Measurements from ENCODE around the gene COL6A3.

GRCh38 chr2:237350597-237350996 is 63.4 kb downstream of the COL6A3 start:
- TF ChIP-seq EZH2 (IDR thresholded peaks at IDR 0.05; ENCODE audit: low read length, missing control alignments) (no peak), CTCF (conservative IDR thresholded peaks at IDR 0.05 in 1 of 2, IDR thresholded peaks at IDR 0.05 in 1 of 2; ENCODE audit: low read depth in 1 of 2, low read length in 2 of 2) (no peak)
